Measurements from ENCODE around the gene GALNT12.

DNA sequence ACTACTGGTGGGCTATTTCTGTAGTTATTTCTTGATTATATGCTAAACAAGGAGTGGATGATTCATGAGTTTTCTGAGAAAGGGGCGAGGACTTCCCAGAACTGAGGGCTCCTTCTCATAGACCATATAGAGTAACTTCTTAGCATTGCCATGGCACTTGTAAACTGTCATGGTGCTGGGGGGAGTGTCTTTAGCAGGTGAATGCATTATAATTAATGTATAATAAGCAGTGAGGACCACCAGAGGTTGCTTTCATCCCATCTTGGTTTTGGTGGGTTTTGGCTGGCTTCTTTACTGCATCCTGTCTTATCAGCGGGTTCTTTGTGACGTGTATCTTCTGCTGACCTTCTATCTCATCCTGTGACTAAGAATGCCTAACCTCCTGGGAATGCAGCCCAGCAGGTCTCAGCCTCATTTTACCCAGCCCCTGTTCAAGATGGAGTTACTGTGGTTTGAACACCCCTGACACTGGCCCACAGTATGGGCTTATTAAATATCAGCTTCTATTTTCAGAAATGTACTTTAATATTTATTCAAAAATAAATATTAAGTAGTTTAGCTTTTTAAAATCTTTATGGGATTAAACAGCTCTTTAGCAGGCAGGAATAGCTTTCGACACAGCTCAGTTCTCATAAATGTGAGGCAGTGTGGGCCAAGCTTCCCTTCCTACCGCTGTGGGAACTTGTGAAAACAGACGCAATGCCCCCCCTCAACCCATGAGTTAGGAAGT lies 44.4 kb downstream of the GALNT12 start:
- TF ChIP-seq CTCF (IDR thresholded peaks at IDR 0.05) (no peak), POLR2A (IDR thresholded peaks at IDR 0.05) (no peak)

Measured in esophagus squamous epithelium (tissue), 4 donors.